ENCODE data around the gene CSMD2. TPM values are rescaled to one million over a fixed set of nuclear protein-coding genes. Genes with fewer than 3 reads are reported as not detected.

CSMD2 gene
- total and polyA plus RNA-seq, 2 of the 4 experiments (the other 2 are of a cell fraction) = under 0.01 to 0.36 TPM

DNA sequence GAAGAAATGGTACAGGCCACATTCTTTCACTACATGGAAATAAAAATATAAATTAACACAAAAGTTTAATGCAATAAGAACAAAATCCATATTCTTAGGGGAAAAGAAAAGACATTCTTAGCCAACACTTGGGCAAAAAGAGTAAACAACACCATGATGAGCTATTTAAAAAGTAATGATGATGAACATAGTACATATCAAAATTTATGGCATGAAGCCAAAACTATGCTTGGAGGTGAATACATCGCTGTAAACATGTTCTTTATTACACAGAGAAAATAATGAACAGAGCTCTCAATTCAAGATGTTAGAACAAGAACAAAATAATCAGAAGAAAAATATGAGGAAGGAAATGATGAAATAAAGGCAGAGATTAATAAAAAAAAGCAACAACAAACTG is 534.3 kb downstream of the CSMD2 start:
- H3K9me3 ChIP-seq (ENCODE audit: control insufficient read depth, insufficient read depth, low read length) = no peaks in the 10 kb centered on the region
- no peaks in the 10 kb centered on the region for H3K9me1 ChIP-seq (ENCODE audit: insufficient read depth, low read length)
- no TSS peak for BruUV-seq (replicated peaks)
- H3K27me3 ChIP-seq (ENCODE audit: control insufficient read depth, insufficient read depth, low read length) = no peaks in the 10 kb centered on the region; the same call in none of the 2 replicates
- dilution Hi-C loops (cut with HindIII; ENCODE audit: low sequenced_read_pairs, unreplicated experiment) = no loop called here
- H2BK5ac ChIP-seq (ENCODE audit: low read depth, low read length, poor library complexity, severe bottlenecking) = no peak overlapping the region
- H4K91ac ChIP-seq (ENCODE audit: insufficient read depth, low read depth, low read length) = no peak overlapping the region
- H3K27ac ChIP-seq (ENCODE audit: insufficient read depth, low read length) = no peak overlapping the region
- no peaks in the 10 kb centered on the region for H4K20me1 ChIP-seq (ENCODE audit: insufficient read depth, low read length)
- no peak overlapping the region for H4K5ac ChIP-seq (ENCODE audit: low read depth, low read length)
- no peaks in the 10 kb centered on the region for H3K79me1 ChIP-seq (ENCODE audit: low read depth in 1 of 2, low read length in 2 of 2)
- no peak overlapping the region for H3K4ac ChIP-seq (ENCODE audit: low read depth, low read length)
- in situ Hi-C loops (cut with MboI; ENCODE audit: low sequenced_read_pairs) = loop anchor here (10.0 kb wide), 1 partner anchor 1114 kb away; no protein-coding TSS in a partner anchor
- no peak overlapping the region for H3K14ac ChIP-seq (replicated peaks; ENCODE audit: low read depth, low read length)
- H2AK5ac ChIP-seq (ENCODE audit: low read depth, low read length) = no peak overlapping the region
- no peak overlapping the region for H4K8ac ChIP-seq (ENCODE audit: low read depth in 2 of 2, low read length in 2 of 2)
- H3K4me3 ChIP-seq (ENCODE audit: insufficient read depth, low read depth, low read length) = no peak overlapping the region
- DNase-seq (no peak), ATAC-seq (ENCODE audit: low read depth) (no peak)
- H2AFZ ChIP-seq (replicated peaks; ENCODE audit: low read length, poor library complexity) = no peak overlapping the region
- no CpG with 5 or more reads among the region's 1 CpG for WGBS, 2 experiments (ENCODE audit: extremely low coverage in 2 of 2, insufficient read length in 1 of 2)
- H3K4me2 ChIP-seq (ENCODE audit: low read depth, low read length) = no peak overlapping the region
- H2BK15ac ChIP-seq (ENCODE audit: low read depth, low read length) = no peak overlapping the region
- ChIA-PET CTCF (interaction anchor here (1.3 to 1.5 kb wide), 2 partner anchors 18 to 1112 kb away, joined by 4 read pairs; no protein-coding TSS in a partner anchor), POLR2A (ENCODE audit: unreplicated experiment) (no interaction called here)
- intact Hi-C loops (cut with micrococcal nuclease) = no loop called here
- H3K36me3 ChIP-seq (ENCODE audit: control insufficient read depth, insufficient read depth, low read length) = no peaks in the 10 kb centered on the region
- no peak overlapping the region for H3K18ac ChIP-seq (ENCODE audit: low read depth, low read length)
- no peaks in the 10 kb centered on the region for H3K4me1 ChIP-seq (ENCODE audit: control insufficient read depth, insufficient read depth, low read length)
- H3K56ac ChIP-seq (ENCODE audit: extremely low read depth, insufficient read depth, low read length) = no peak overlapping the region
- H2BK20ac ChIP-seq (ENCODE audit: low read depth, low read length) = no peak overlapping the region
- H3K23ac ChIP-seq (ENCODE audit: low read depth, low read length) = no peak overlapping the region
- no peak overlapping the region for H3K9ac ChIP-seq (ENCODE audit: low read depth, low read length)
- no peak overlapping the region for H2BK120ac ChIP-seq (ENCODE audit: low read depth, low read length)
- no peak overlapping the region for H2AK9ac ChIP-seq (replicated peaks; ENCODE audit: low read depth, low read length, poor library complexity)
- TF ChIP-seq SMC3 (IDR thresholded peaks at IDR 0.05; ENCODE audit: low read depth, low read length) = no peak
- TF ChIP-seq, protein P1, sequence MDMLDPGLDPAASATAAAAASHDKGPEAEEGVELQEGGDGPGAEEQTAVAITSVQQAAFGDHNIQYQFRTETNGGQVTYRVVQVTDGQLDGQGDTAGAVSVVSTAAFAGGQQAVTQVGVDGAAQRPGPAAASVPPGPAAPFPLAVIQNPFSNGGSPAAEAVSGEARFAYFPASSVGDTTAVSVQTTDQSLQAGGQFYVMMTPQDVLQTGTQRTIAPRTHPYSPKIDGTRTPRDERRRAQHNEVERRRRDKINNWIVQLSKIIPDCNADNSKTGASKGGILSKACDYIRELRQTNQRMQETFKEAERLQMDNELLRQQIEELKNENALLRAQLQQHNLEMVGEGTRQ (IDR thresholded peaks at IDR 0.05; ENCODE audit: low read depth, low read length) = no peak
- no peak for TF ChIP-seq RCOR1 (IDR thresholded peaks at IDR 0.05; ENCODE audit: insufficient replicate concordance, low read length)
- no peak for TF ChIP-seq FOS (IDR thresholded peaks at IDR 0.05; ENCODE audit: low read depth, low read length)
- no peak for TF ChIP-seq ELK1 (IDR thresholded peaks at IDR 0.05; ENCODE audit: borderline replicate concordance, low read depth, low read length)
- no peak for TF ChIP-seq RAD21 (IDR thresholded peaks at IDR 0.05; ENCODE audit: low read length)
- TF ChIP-seq RFX5 (IDR thresholded peaks at IDR 0.05; ENCODE audit: low read depth, low read length) = no peak
- TF ChIP-seq MXI1 (IDR thresholded peaks at IDR 0.05; ENCODE audit: borderline replicate concordance, low read depth, low read length) = no peak
- TF ChIP-seq NFE2L2 (IDR thresholded peaks at IDR 0.05; ENCODE audit: low read depth, low read length) = no peak
